Uterus (tissue), 2 donors: ENCODE data around the gene SPON1.

Source experiments
- POLR2A ChIP-seq, 2 donors: fragments of 450-650 bp; IDR thresholded peaks; one replicate each; pipeline ENCODE4 v1.6.1; 2016; ENCODE audit warnings: antibody characterized with exemption in 2 of 2, mild to moderate bottlenecking in 1 of 2, moderate library complexity in 1 of 2
- TF ChIP-seq, protein P1 (sequence below), 4 experiments: fragments of 200-600 bp in 2 of 4; fragments of 450-650 bp in 2 of 4; sonication (generic) in 2 of 4; IDR thresholded peaks; one replicate each; pipeline ENCODE4 v1.5.1; 2016 to 2019; ENCODE audit warnings: antibody characterized with exemption in 4 of 4, mild to moderate bottlenecking in 2 of 4, moderate library complexity in 1 of 4

- TF ChIP-seq, protein P1, sequence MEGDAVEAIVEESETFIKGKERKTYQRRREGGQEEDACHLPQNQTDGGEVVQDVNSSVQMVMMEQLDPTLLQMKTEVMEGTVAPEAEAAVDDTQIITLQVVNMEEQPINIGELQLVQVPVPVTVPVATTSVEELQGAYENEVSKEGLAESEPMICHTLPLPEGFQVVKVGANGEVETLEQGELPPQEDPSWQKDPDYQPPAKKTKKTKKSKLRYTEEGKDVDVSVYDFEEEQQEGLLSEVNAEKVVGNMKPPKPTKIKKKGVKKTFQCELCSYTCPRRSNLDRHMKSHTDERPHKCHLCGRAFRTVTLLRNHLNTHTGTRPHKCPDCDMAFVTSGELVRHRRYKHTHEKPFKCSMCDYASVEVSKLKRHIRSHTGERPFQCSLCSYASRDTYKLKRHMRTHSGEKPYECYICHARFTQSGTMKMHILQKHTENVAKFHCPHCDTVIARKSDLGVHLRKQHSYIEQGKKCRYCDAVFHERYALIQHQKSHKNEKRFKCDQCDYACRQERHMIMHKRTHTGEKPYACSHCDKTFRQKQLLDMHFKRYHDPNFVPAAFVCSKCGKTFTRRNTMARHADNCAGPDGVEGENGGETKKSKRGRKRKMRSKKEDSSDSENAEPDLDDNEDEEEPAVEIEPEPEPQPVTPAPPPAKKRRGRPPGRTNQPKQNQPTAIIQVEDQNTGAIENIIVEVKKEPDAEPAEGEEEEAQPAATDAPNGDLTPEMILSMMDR (IDR thresholded peaks at IDR 0.05) = no peak
- TF ChIP-seq POLR2A (IDR thresholded peaks at IDR 0.05) = no peak
Measured at GRCh38 chr11:14266622-14267021, 304.1 kb downstream of the SPON1 start.
